Body of pancreas (tissue), 4 donors: ENCODE measurements around the gene LCT.

Experiments
- CTCF ChIP-seq, 7 experiments: fragments of 450-650 bp in 4 of 7; fragments of 200-600 bp in 3 of 7; sonication (generic) in 3 of 7; IDR thresholded peaks; one replicate each; pipeline ENCODE4 v1.5.1; 2016 to 2019; ENCODE audit warnings: antibody characterized with exemption in 7 of 7
- POLR2A ChIP-seq, 3 donors: fragments of 450-650 bp; IDR thresholded peaks; one replicate each; pipeline ENCODE4 v1.6.1; 2016; ENCODE audit warnings: antibody characterized with exemption in 3 of 3, mild to moderate bottlenecking in 2 of 3

- no peak for TF ChIP-seq POLR2A (IDR thresholded peaks at IDR 0.05)
- no peak for TF ChIP-seq CTCF (IDR thresholded peaks at IDR 0.05)
Measured at GRCh38 chr2:135845997-135846396, 9.0 kb upstream of the LCT start.
